Liver (tissue), 3 donors: ENCODE data around the gene CCDC106.

Source experiments
- GABPA ChIP-seq, 2 donors: IDR thresholded peaks in 1 of 2; conservative IDR thresholded peaks in 1 of 2; 2 replicates each; pipeline ENCODE4 v1.6.1; 2016; ENCODE audit warnings: antibody characterized with exemption in 2 of 2, mild to moderate bottlenecking in 1 of 2, moderate library complexity in 1 of 2
- REST ChIP-seq: IDR thresholded peaks from 2 replicates; pipeline ENCODE4 v1.6.1; 2016; ENCODE audit warnings: antibody characterized with exemption, mild to moderate bottlenecking
- SP1 ChIP-seq: IDR thresholded peaks from 2 replicates; pipeline ENCODE4 v1.6.1; 2018; ENCODE audit warnings: antibody characterized with exemption, mild to moderate bottlenecking
- TAF1 ChIP-seq: conservative IDR thresholded peaks from 2 replicates; pipeline ENCODE4 v1.6.1; 2016; ENCODE audit warnings: antibody characterized with exemption, mild to moderate bottlenecking
- YY1 ChIP-seq: IDR thresholded peaks from 2 replicates; pipeline ENCODE4 v1.6.1; 2016; ENCODE audit warnings: antibody characterized with exemption, mild to moderate bottlenecking
- TF ChIP-seq, protein P1 (sequence below): fragments of 150-350 bp; IDR thresholded peaks from 2 replicates; pipeline ENCODE4 v1.5.1; 2017; ENCODE audit warnings: improper control_type of control experiment, low read depth, low read length; ENCODE audit not compliant: missing input control
- TF ChIP-seq, protein P2 (sequence below): IDR thresholded peaks from 2 replicates; pipeline ENCODE4 v1.6.1; 2016; ENCODE audit warnings: antibody characterized with exemption
- donor health status: healthy.
- donor health status: healthy.

GRCh38 chr19:55660991-55661390 lies 13.0 kb downstream of the CCDC106 start:
- TF ChIP-seq, protein P1, sequence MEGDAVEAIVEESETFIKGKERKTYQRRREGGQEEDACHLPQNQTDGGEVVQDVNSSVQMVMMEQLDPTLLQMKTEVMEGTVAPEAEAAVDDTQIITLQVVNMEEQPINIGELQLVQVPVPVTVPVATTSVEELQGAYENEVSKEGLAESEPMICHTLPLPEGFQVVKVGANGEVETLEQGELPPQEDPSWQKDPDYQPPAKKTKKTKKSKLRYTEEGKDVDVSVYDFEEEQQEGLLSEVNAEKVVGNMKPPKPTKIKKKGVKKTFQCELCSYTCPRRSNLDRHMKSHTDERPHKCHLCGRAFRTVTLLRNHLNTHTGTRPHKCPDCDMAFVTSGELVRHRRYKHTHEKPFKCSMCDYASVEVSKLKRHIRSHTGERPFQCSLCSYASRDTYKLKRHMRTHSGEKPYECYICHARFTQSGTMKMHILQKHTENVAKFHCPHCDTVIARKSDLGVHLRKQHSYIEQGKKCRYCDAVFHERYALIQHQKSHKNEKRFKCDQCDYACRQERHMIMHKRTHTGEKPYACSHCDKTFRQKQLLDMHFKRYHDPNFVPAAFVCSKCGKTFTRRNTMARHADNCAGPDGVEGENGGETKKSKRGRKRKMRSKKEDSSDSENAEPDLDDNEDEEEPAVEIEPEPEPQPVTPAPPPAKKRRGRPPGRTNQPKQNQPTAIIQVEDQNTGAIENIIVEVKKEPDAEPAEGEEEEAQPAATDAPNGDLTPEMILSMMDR, result no peak
- TF ChIP-seq REST, result no peak
- TF ChIP-seq SP1, result no peak
- TF ChIP-seq TAF1, result no peak
- TF ChIP-seq, protein P2, sequence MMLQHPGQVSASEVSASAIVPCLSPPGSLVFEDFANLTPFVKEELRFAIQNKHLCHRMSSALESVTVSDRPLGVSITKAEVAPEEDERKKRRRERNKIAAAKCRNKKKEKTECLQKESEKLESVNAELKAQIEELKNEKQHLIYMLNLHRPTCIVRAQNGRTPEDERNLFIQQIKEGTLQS, result no peak
- no peak for TF ChIP-seq YY1
- TF ChIP-seq GABPA (IDR thresholded peaks at IDR 0.05 in 1 of 2, conservative IDR thresholded peaks at IDR 0.05 in 1 of 2), result no peak
